Ishikawa (cell line): ENCODE data around the gene FGF14.

Experiments
- NFIC ChIP-seq: IDR thresholded peaks from 2 replicates; pipeline ENCODE4 v1.6.1; 2012
- TF ChIP-seq, protein P1 (sequence below): IDR thresholded peaks from 2 replicates; pipeline ENCODE4 v1.6.1; 2012

GRCh38 chr13:102374233-102374632, 27.6 kb downstream of the FGF14 start:
- TF ChIP-seq NFIC, result no peak
- TF ChIP-seq, protein P1, sequence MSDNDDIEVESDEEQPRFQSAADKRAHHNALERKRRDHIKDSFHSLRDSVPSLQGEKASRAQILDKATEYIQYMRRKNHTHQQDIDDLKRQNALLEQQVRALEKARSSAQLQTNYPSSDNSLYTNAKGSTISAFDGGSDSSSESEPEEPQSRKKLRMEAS, result no peak
